HUDEP-2 (cell line): ENCODE data around the gene KAT6B.
"Not testable (repeated sequence)": the region's sequence is repeated elsewhere in the genome, so short reads cannot be mapped to it uniquely, and the experiment has no call there.

Experiments
- DNase-seq, 76 experiments: peaks; one replicate each; lab custom pipeline; 2025; ENCODE audit not compliant: unreplicated experiment in 76 of 76; lab: John Stamatoyannopoulos, UW

Gene KAT6B

GRCh38 chr10:74883428-74883827 lies 57.0 kb downstream of the KAT6B start:
- no peak for DNase-seq

GRCh38 chr10:74887614-74888284 lies 61.3 kb downstream of the KAT6B start:
- no peak for DNase-seq

- DNase-seq = peak in 7 of 76 experiments; percentile 1 to 13 (median 4)
Measured at GRCh38 chr10:74888962-74889661, 62.7 kb downstream of the KAT6B start.

- no peak for DNase-seq
Measured at GRCh38 chr10:74889662-74889998, 63.2 kb downstream of the KAT6B start.

- DNase-seq = no peak
Measured at GRCh38 chr10:74890460-74890859, 64.1 kb downstream of the KAT6B start.

- DNase-seq = no peak
Measured at GRCh38 chr10:74891053-74891452, 64.7 kb downstream of the KAT6B start.

GRCh38 chr10:74892839-74893238 lies 66.4 kb downstream of the KAT6B start:
- no peak for DNase-seq

- not testable (repeated sequence) for DNase-seq
Measured at GRCh38 chr10:74893329-74893728, 66.9 kb downstream of the KAT6B start.

GRCh38 chr10:74896788-74897527 lies 70.6 kb downstream of the KAT6B start:
- DNase-seq = no peak

GRCh38 chr10:74898201-74898976 lies 72.0 kb downstream of the KAT6B start:
- no peak for DNase-seq

GRCh38 chr10:74900297-74900696 lies 73.9 kb downstream of the KAT6B start:
- DNase-seq = no peak

GRCh38 chr10:74901301-74901700 lies 74.9 kb downstream of the KAT6B start:
- DNase-seq = no peak

- no peak for DNase-seq
Measured at GRCh38 chr10:74901867-74902450, 75.6 kb downstream of the KAT6B start.

GRCh38 chr10:74903491-74903890 lies 77.1 kb downstream of the KAT6B start:
- DNase-seq = no peak

- no peak for DNase-seq
Measured at GRCh38 chr10:74906611-74907198, 80.3 kb downstream of the KAT6B start.

- no peak for DNase-seq
Measured at GRCh38 chr10:74909670-74910069, 83.3 kb downstream of the KAT6B start.

GRCh38 chr10:74910241-74910975 lies 84.0 kb downstream of the KAT6B start:
- DNase-seq = no peak

GRCh38 chr10:74910976-74911350 lies 84.6 kb downstream of the KAT6B start:
- no peak for DNase-seq

- DNase-seq = no peak
Measured at GRCh38 chr10:74912182-74912581, 85.8 kb downstream of the KAT6B start.

GRCh38 chr10:74912682-74913081 lies 86.3 kb downstream of the KAT6B start:
- DNase-seq = no peak
